DMS153 treated with DMSO at 0.1 percent for 48 hours (cell line): ENCODE measurements around the gene CMTM6.
A peak's percentile ranks its signal among the peaks of the same experiment; 100 is the strongest.
"Not testable (repeated sequence)": the region's sequence is repeated elsewhere in the genome, so short reads cannot be mapped to it uniquely, and the experiment has no call there.

Experiments used
- DNase-seq: peaks from one replicate; lab custom pipeline; 2025; ENCODE audit not compliant: unreplicated experiment; lab: John Stamatoyannopoulos, UW

Gene CMTM6, protein sequence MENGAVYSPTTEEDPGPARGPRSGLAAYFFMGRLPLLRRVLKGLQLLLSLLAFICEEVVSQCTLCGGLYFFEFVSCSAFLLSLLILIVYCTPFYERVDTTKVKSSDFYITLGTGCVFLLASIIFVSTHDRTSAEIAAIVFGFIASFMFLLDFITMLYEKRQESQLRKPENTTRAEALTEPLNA

DNA sequence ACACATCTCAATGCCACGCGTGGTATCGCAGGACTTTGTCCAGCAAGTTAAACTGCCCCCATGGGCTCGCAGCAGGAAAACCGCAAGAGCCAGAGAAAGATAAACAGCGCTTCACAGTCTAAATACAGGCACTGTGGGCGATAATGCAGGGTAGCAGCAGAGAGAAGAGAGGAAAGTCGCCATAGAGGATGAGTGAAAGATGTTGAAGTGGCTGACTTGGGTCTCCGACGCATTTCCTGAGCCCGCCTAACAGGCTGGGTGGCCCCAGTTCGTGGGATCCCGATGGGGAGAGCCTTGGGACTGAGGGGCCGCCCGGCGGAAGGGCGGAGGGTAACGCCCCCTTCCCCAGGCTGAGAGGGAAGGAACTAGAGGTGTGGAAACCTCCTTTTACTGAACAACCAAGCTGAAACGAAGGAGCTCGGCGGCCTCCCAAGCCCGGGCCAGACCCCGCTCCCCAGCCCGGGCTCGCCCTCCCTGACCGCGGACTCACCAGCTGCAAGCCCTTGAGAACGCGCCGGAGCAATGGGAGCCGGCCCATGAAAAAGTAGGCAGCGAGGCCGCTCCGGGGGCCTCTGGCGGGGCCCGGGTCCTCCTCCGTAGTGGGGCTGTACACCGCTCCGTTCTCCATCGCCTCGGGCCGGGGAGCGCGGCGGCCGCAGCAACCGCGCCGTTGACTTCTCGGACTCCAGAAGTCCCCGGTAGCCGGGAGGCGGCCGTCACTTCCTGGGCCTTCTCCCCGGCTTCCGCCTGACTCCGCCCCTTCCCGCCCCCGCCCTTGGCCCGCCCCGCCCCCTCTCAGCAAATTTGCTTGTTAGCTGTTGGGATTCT, at the start of gene CMTM6:
Gene CMTM6, minus strand, starts transcription at position 735 of the 828 bp plus-strand sequence. Its CDS starts 107 bp downstream, at position 628.
- DNase-seq = peak; percentile 22

DNA sequence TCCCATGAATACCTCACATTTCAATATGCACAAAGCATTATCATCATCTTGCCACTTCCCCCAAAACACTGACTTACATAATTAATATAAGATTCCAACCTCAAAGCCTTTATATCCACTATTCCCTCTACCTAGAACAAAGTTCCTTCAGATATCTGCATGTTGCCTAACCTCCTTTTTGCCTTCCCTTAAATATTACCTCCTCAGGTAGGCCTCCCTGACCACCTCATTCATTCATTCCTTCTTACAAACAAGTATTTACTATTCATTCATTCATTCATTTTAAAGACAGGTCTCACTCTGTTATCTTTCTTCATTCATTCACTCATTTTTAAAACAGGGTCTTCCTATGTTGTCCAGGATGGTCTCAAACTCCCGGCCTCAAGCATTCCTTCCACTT, 49.4 kb upstream of the CMTM6 start:
- no peak for DNase-seq

DNA sequence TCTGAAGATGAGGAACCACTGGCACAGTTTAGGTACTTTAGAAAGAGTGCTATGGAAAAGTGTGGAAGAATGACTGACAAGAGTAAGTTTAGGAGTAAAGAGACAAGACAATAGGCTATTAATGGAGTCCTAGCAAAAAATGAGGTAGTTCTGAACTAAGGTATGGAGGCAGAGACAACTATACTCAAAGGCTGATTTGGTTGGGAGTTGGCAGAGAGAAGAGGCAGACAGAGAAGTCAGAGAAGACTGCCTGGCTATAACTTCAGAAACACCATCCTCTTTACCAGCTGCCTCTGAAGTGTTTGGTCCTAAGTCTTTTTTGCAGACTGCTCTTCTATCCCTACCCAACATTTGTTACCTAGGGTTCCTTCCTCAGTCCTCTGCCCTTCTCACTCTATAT, 48.8 kb upstream of the CMTM6 start:
- no peak for DNase-seq

DNA sequence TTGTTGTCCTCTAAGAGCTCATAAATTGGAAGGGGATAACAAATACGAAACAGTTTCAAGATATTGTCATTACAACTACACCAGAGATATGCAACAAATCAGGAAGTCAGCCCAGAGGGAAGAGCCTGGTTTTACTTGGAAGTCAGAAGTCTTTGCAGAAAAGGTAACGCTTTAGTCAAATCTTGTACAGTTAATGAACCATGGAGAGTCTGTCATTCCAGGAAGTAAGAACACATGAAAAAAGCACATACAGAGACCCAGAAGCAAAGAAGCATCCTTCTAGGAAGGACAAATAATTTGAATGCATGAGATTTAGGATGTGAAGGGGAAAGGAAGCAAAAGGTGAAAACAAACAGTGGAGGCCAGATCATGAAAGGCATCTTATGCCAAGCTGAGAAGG, 48.4 kb upstream of the CMTM6 start:
- DNase-seq = no peak

DNA sequence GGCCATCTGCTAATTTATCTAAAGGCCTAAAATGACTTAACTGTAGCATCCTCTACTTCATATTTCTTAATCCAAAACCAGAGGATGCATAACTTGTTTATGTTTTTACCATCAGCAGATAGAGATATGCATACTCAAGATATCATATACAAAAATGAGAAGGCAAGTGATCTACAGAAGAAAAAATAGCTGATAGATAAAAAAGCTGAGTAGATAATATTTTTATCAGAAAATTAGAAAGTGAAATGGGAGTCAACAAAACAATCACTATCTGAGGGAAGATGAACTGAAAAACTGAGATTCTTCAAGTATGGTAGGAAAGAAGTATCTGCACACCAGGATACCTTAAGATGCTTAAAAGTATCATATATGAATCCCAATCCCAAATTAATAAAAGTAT, 42.7 kb upstream of the CMTM6 start:
- no peak for DNase-seq

DNA sequence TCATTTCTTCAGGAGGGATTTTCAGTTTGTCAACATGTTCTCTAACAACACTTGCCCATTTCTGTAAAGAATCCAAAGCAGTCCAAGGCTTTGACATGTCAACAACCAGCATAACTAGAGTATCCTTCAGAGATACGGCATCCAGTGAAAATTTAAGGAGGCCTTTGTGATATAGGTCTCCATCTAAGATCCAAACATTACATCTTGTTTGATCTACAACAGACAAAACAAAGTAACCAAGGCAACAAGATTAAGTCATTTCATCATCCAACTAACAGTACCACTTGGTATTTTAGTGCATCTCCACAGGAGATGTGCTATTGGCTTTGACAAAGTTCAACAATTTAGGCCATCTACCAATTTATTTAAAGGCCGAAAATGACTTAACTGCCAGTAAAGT, 42.2 kb upstream of the CMTM6 start:
- no peak for DNase-seq

DNA sequence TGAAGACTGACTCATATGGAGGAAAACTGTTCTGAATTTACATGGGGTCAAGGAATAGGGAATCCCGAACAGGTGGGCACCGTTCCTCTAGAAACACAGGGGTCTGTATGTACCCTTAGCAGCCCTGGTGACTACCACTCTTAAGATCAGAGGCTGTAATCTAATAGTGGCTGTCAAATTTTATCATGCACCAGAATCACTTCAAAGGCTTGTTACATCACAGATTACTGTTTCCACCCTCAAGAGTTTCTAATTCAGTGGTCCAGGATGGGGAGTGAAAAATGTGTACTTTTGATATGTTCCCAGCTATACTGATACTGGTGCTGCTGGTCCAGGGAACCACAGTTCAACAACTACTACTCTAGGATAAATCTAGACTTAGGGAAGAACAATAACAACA, 40.2 kb upstream of the CMTM6 start:
- DNase-seq = no peak

DNA sequence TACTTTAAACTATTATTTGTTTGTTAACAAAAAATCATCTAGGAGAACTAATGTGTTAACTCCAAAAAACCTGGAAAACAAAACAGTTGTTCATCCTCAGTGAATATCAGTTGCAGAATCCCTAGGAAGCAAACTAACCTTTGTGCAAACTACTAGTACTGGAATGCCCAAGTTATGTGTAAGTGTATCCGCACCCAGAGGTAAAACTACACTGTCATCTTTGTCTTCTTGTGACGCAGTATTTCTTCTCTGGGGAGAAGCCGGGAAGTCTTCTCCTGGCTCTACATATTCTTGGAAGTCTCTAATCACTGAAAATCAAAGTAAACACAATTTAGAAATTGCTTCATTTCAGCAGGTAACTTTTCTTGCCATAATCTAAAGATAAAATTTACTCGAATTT, 38.2 kb upstream of the CMTM6 start:
- no peak for DNase-seq

DNA sequence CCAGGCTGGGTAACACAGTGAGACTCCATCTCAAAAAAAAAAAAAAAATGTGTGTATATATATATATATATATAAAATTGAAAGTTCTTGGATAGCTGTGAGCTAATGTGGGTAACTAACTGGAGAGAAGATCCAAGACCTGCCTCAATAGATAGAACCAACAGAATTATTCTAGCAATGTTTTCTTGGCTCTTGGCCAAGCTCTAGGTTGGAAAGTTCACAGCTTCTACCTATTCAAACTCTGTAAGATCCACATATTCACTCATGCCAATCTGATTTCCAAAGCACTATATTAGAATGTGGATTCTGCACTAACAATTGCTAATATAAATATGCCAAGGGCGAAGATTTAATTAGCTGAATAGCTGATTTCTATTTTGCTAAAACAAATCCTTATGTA, 29.8 kb upstream of the CMTM6 start:
- no peak for DNase-seq

DNA sequence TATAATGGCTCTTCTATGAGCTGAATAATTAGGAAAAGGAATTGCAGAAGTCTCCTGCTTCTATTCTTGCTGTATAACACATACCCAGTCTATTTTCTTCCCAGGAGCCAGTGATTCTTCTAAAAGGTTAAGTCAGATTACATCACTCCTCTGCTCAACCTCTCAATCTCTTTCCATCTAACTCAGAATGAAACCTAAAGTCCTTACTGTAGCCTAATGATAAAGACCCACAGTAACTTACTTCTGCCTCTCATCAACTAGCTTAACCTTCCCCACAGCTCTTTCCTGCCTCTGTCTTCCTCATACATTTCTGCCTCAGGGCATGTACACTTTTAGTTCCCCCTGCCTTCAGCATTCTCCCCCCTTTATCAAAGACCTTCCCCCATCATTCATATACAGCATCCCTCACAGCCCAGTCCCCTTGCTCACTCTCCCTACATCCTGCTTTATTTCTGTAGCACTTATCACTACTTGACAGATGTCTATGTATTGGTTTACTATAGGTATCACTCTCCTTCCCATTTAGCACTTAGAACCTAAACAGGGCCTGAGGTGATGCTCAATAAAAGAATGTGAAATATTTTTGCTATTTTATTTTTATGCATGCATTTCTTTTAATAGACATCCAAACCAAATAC, 28.5 kb upstream of the CMTM6 start:
- no peak for DNase-seq

DNA sequence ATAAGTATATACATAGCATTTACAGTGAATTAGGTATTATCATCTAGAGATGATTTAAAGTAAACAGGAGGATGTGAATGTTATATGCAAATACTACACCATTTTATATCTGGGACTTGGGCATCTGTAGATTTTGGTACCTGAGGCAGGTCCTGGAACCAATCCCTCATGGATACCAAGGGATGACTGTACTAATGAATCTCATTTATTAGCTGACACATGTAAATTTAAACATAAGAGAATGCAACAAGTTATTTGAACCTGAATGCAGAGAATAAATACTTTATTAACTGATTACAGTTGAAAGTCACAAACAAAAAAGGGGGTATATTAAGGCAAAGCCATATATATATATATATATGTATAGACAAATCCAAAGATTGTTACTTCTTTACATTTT, 23.1 kb upstream of the CMTM6 start:
- DNase-seq = no peak

DNA sequence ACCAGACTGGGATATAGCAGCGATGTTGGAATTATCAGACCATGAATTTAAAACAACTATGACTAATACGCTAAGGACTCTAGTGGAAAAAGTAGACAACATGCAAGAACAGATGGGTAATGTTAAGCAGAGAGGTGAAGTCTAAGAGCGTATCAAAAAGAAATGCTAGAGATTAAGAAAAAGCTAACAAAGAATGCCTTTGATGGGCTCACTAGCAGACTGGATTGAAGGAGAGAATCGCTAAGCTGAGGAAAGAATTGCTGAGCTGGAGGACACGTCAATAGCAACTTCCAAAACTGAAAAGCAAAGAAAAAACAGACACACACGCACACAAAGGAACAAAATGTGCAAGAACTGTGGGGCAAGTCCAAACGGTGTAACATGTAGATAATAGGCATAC, 20.0 kb upstream of the CMTM6 start:
- DNase-seq = no peak

DNA sequence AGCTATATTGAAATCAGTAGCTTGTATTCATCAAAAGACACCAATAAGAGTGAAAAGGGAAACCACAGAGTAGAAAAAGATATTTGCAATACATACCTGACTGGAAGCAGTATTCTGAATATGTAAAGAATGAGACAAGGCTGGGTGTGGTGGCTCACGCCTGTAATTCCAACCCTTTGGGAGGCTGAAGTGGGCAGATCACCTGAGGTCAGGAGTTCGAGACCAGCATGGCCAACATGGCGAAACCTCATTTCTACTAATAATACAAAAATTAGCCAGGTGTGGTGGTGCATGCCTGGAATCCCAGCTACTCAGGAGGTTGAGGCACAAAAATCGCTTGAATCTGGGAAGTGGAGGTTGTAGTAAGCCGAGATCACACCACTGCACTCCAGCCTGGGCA, 16.3 kb upstream of the CMTM6 start:
- DNase-seq = not testable (repeated sequence)

DNA sequence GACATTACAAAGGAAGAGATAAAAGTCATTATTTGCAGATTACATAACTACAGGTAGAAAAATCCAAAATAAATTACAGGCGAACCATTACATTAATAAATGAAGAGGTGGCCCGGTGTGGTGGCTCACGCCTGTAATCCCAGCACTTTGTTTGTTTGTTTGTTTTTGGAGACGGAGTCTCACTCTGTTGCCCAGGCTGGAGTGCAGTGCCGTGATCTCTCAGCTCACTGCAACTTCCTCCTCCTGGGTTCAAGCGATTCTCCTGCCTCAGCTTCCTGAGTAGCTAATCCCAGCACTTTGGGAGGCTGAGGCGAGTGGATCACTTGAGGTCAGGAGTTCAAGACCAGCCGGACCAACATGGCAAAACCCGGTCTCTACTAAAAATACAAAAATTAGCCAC, 14.1 kb upstream of the CMTM6 start:
- DNase-seq = not testable (repeated sequence)

DNA sequence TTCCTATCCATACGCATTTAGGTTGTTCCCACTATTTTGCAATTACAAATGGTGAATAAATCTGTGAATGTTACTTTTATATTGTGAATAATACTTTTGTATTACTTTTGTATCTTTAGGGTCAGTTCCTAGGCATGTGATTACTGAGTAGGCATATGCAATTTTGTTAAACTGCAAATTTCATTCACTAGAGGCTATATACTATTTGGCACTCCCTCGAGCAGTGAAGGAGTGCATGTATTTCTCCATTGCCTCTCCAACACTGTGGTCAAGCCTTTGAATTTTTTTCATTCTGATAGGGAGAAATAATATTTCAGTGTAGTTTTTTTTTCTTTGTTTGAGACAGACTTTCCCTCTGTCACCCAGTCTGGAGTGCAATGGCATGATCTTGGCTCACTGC, 8.4 kb upstream of the CMTM6 start:
- DNase-seq = no peak

DNA sequence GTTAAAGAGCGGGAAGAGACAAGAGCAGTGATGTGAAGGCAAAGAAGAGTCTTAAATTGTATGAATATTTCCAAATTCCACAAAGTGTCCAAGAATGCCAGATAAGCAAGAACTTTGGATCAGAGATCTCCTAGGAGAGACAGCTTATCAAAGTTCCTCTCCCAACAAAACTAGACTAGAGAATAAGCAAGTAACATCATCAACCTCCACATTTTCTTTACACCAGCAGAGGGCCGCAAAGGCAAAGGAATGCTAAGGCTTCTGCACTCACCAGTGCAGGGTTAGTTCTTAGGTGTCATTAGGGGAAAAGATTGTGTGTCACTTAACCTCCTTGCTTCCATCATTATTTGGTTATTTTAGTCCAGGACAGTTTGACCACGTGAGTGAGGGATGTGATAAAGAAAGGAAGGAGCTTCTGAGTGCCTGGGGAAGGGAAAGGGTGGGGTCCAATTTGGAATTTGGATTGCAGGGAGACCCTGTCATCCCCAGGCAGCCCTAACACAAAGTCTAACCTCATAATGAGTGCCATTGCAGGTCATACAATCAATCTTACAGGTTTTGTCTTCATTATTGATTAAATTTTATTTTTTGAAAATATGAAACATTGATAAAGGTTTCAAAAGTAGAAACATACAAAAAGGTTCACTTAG, 7.5 kb upstream of the CMTM6 start:
- peak; percentile 6 for DNase-seq

DNA sequence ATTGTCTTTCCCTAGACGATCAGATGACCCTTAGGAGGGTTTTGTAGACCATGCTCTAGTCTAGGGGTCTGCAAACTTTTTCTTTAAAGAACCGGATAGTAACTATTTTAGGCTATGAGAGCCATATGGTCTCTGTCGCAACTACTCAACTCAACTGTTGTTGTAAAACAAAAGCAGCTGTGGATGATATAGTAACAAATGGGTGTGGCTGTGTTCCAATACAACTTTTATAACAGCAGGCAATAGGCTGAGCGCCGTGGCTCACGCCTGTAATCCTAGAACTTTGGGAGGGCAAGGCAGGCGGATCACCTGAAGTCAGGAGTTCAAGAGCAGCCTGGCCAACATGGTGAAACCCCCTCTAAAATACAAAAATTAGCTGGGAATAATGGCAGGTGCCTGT, 6.1 kb upstream of the CMTM6 start:
- DNase-seq = no peak

DNA sequence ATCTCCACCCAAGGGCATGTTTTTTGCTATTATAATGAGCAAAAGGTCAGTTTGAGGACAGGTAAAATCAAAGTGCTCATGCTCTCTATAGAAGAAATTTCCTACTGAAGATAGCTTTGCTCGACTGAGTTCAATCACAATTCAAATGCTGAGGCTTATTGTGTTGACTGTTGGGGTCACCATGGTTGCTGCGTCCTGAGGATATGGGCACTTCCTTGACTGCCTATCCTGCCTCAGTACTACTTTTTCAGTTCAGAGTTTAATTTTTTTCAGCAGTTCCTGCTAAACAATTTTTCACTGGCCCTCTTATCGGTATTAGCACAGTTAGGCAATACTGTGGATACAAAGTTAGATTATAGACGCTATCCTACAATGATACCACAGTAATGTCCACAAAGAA, 3.8 kb upstream of the CMTM6 start:
- no peak for DNase-seq

DNA sequence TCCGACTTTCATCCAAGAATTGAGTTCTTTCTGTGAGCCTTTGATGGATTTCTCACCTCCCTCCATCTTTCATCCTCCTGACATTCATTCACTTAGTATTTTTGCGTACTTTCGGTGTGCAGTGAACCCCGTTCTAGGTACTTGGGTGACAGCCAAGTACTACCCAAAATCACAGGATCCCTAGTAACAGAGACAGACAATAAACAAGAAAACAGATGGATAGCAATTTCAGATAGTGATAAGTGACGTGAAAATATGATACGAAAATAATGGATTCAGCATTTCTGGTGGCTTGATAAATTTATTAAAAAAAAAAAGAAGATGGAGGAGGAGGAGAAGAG, 264 bp upstream of the CMTM6 start:
- no peak for DNase-seq

DNA sequence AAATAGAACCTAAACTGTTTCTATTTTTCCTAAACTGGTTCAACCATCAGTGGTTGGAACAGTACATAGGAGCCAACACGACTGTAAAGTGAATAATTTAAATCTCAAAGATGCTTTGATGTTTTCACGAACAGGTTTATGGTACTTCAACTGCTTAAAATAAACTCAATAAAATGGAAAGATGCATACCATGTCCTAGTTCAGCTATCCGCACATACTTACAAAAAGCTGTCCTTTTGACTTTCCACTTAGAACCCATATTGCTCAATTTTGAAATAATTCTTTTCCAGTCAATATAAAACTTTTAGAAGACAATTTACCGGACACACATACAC, 902 bp downstream of the CMTM6 start:
- no peak for DNase-seq

DNA sequence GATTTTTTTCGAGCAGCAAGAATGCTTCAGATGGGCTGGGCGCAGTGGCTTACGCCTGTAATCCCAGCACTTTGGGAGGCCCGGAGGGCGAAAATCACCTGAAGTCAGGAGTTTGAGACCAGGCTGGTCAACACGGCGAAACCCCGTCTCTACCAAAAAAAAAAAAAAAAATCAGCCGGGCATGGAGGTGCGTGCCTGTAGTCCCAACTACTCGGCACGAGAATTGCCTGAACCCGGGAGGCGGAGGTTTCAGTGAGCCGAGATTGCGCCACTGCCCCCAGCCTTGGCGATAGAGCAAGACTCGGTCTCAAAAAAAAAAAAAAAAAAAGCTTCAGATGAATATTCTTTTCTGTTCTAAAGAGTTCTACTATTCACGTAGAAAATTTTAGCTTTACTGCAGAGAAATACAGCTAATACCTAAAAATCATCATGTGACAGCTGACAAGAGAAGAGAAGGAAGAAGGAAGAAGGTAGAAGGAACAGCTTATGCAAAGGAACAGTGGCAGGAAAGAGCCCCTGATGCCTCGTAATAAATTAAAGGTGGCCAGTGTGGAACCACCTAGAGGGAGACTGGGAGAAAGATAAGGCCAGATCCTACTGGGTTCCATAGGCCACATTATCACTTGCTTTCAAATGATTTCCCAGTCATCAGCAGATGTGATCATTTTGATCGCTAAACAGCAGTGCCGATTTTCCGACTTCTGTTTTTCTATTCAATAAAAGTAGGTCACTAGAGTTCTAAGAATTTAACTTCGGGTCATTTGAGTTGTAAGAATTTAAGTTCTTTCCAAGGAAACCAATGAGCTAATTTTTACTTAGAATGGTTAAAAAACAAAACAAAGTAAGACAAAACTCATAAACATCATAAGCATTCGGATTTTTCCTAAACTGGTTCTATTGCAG, 1.5 kb downstream of the CMTM6 start:
- no peak for DNase-seq
